Fibroblast of lung (primary cell): Measurements from ENCODE around the gene MIEF1. TPM values are rescaled to one million over a fixed set of nuclear protein-coding genes. Genes with fewer than 3 reads are reported as not detected.

ENCODE experiments used
- DNase-seq, 2 donors: peaks; one replicate each; pipeline versions ENCODE4 v3.0.0 to v3.0.0-alpha.2; 2010; ENCODE audit warnings: low read depth in 2 of 2
- H2AFZ ChIP-seq: 2 replicates; pipeline ENCODE4 v1.5.1; 2012; ENCODE audit warnings: low read length, control low read depth, inconsistent platforms
- H3K27ac ChIP-seq: 2 replicates; pipeline ENCODE4 v1.5.1; 2011; ENCODE audit warnings: low read length, control low read depth; ENCODE audit not compliant: insufficient read depth
- H3K27me3 ChIP-seq: 2 replicates; pipeline ENCODE4 v1.5.1; 2011; ENCODE audit warnings: mild to moderate bottlenecking, low read length; ENCODE audit not compliant: control insufficient read depth, insufficient read depth
- H3K36me3 ChIP-seq: 2 replicates; pipeline ENCODE4 v1.5.1; 2011; ENCODE audit warnings: low read length; ENCODE audit not compliant: control insufficient read depth, insufficient read depth
- H3K4me1 ChIP-seq: 2 replicates; pipeline ENCODE4 v1.5.1; 2011; ENCODE audit warnings: low read length; ENCODE audit not compliant: control insufficient read depth, insufficient read depth; ENCODE audit errors: extremely low read depth
- H3K4me2 ChIP-seq: 2 replicates; pipeline ENCODE4 v1.5.1; 2011; ENCODE audit warnings: low read length, control low read depth; ENCODE audit not compliant: insufficient read depth; ENCODE audit errors: extremely low read depth
- H3K4me3 ChIP-seq, 4 experiments: fragments of 200-600 bp in 1 of 4; sonication (generic) in 1 of 4; replicated peaks in 1 of 4; 2 replicates each; pipeline ENCODE4 v1.5.1; 2011 to 2016; ENCODE audit warnings: low read length in 4 of 4, low read depth in 3 of 4, mild to moderate bottlenecking in 3 of 4, control low read depth in 2 of 4, inconsistent platforms in 1 of 4, mixed read lengths in 1 of 4; ENCODE audit not compliant: insufficient read depth in 1 of 4; ENCODE audit errors: control extremely low read depth in 1 of 4
- H3K79me2 ChIP-seq: 2 replicates; pipeline ENCODE4 v1.5.1; 2012; ENCODE audit warnings: mild to moderate bottlenecking, low read length, inconsistent platforms; ENCODE audit not compliant: control insufficient read depth, insufficient read depth
- H3K9ac ChIP-seq: 2 replicates; pipeline ENCODE4 v1.5.1; 2011; ENCODE audit warnings: mild to moderate bottlenecking, low read length, control low read depth; ENCODE audit not compliant: insufficient read depth
- H3K9me3 ChIP-seq: 2 replicates; pipeline ENCODE4 v1.5.1; 2012; ENCODE audit warnings: low read depth, low read length; ENCODE audit not compliant: control insufficient read depth, insufficient read depth
- H4K20me1 ChIP-seq: 2 replicates; pipeline ENCODE4 v1.5.1; 2011; ENCODE audit warnings: low read length; ENCODE audit not compliant: control insufficient read depth, insufficient read depth; ENCODE audit errors: extremely low read depth
- CTCF ChIP-seq, 2 donors: IDR thresholded peaks in 1 of 2; conservative IDR thresholded peaks in 1 of 2; 1 replicate in 1 of 2; 2 replicates in 1 of 2; pipeline ENCODE4 v1.5.1; 2011 to 2012; ENCODE audit warnings: low read length in 2 of 2, control low read depth in 1 of 2, inconsistent platforms in 1 of 2, low read depth in 1 of 2, mild to moderate bottlenecking in 1 of 2
- EZH2 ChIP-seq: IDR thresholded peaks from 2 replicates; pipeline ENCODE4 v1.5.1; 2012; ENCODE audit warnings: low read length, control low read depth, mild to moderate bottlenecking; ENCODE audit errors: missing control alignments
- polyA plus RNA-seq, 2 donors: library from polyadenylated mRNA; depleted of rRNA in 1 of 2; stranded (reverse) in 1 of 2; unstranded in 1 of 2; fragments of >200 nt; gene quantifications; 2 replicates each; pipeline ENCODE4 v1.2.1, GENCODE V29; 2011 to 2012; ENCODE audit warnings: missing spikeins in 1 of 2
- total RNA-seq: library from RNA; depleted of rRNA; stranded (reverse); fragments of >200 nt; gene quantifications from 2 replicates; pipeline ENCODE4 v1.2.1, GENCODE V29; 2014

The MIEF1 gene
- total and polyA plus RNA-seq, 2 donors (not counting 1 experiment from before 2014, with no cell fraction given): 16.8 to 19.0 TPM

GRCh38 chr22:39473851-39474250 is 28.2 kb upstream of the MIEF1 start:
- H3K79me2 ChIP-seq: no peaks in the 10 kb centered on the region

GRCh38 chr22:39474351-39475111 is 27.6 kb upstream of the MIEF1 start:
- Histone ChIP-seq H3K36me3 (no peaks in the 10 kb centered on the region), H3K9me3 (no peaks in the 10 kb centered on the region), H4K20me1 (no peaks in the 10 kb centered on the region), H3K9ac (no peak overlapping the region), H3K79me2 (no peaks in the 10 kb centered on the region), H3K4me3 (no peak overlapping the region), H3K27ac (no peak overlapping the region), H3K4me2 (no peak overlapping the region), H3K4me1 (peaks cover 3% of the 10 kb centered on the region), H3K27me3 (no peaks in the 10 kb centered on the region), H2AFZ (no peak overlapping the region)
- DNase-seq: no peak
- TF ChIP-seq CTCF (conservative IDR thresholded peaks at IDR 0.05 in 1 of 2, IDR thresholded peaks at IDR 0.05 in 1 of 2; ENCODE audit: low read depth in 1 of 2, low read length in 2 of 2) (no peak), EZH2 (no peak)

More at GRCh38 chr22:39473851-39474250, 28.2 kb upstream of the MIEF1 start:
- Histone ChIP-seq H4K20me1 (no peaks in the 10 kb centered on the region), H3K27me3 (no peaks in the 10 kb centered on the region), H3K4me1 (peaks cover 3% of the 10 kb centered on the region), H3K27ac (no peak overlapping the region), H3K9ac (no peak overlapping the region), H3K4me2 (no peak overlapping the region), H3K36me3 (no peaks in the 10 kb centered on the region), H3K9me3 (no peaks in the 10 kb centered on the region), H3K4me3 (no peak overlapping the region), H2AFZ (no peak overlapping the region)
- no peak for DNase-seq
- no peak for TF ChIP-seq CTCF (conservative IDR thresholded peaks at IDR 0.05 in 1 of 2, IDR thresholded peaks at IDR 0.05 in 1 of 2; ENCODE audit: low read depth in 1 of 2, low read length in 2 of 2)
- no peak for TF ChIP-seq EZH2

- H3K27me3 ChIP-seq: no peaks in the 10 kb centered on the region
- H3K9ac ChIP-seq: no peak overlapping the region
- H3K4me3 ChIP-seq: no peak overlapping the region
- H3K79me2 ChIP-seq: no peaks in the 10 kb centered on the region
- no peak for TF ChIP-seq EZH2
- no peak for TF ChIP-seq CTCF (conservative IDR thresholded peaks at IDR 0.05 in 1 of 2, IDR thresholded peaks at IDR 0.05 in 1 of 2; ENCODE audit: low read depth in 1 of 2, low read length in 2 of 2)
- no peaks in the 10 kb centered on the region for H3K36me3 ChIP-seq
- H4K20me1 ChIP-seq: no peaks in the 10 kb centered on the region
- no peak overlapping the region for H3K4me2 ChIP-seq
- H3K4me1 ChIP-seq: peaks cover 3% of the 10 kb centered on the region
- H3K9me3 ChIP-seq: no peaks in the 10 kb centered on the region
- DNase-seq: no peak
- no peak overlapping the region for H2AFZ ChIP-seq
- H3K27ac ChIP-seq: no peak overlapping the region
Observed at GRCh38 chr22:39475337-39475736, 26.8 kb upstream of the MIEF1 start.
